Transverse colon (tissue), 4 donors: ENCODE data around the gene ZNF189. TPM values are rescaled to one million over a fixed set of nuclear protein-coding genes. Genes with fewer than 3 reads are reported as not detected.

ENCODE experiments used
- DNase-seq: peaks from one replicate; pipeline ENCODE4 v3.0.0-alpha.2; 2019
- H3K27ac ChIP-seq, 4 donors: fragments of 200-600 bp; sonication (generic); 2 replicates each; pipeline ENCODE4 v1.5.1; 2016 to 2018; ENCODE audit warnings: inconsistent platforms in 4 of 4
- H3K27me3 ChIP-seq: fragments of 200-600 bp; sonication (generic); 2 replicates; pipeline ENCODE4 v1.5.1; 2017; ENCODE audit warnings: inconsistent platforms
- H3K36me3 ChIP-seq, 4 donors: fragments of 200-600 bp; sonication (generic); 2 replicates each; pipeline ENCODE4 v1.5.1; 2017 to 2019; ENCODE audit warnings: inconsistent platforms in 4 of 4
- H3K4me1 ChIP-seq, 4 donors: fragments of 200-600 bp; sonication (generic); 2 replicates each; pipeline ENCODE4 v1.5.1; 2017 to 2020; ENCODE audit warnings: inconsistent platforms in 4 of 4
- H3K4me3 ChIP-seq, 4 donors: fragments of 200-600 bp; sonication (generic); 1 replicate in 1 of 4; 2 replicates in 3 of 4; pipeline versions ENCODE4 v1.5.1 to v1.6.1; 2017 to 2019; ENCODE audit warnings: inconsistent platforms in 4 of 4
- H3K9me3 ChIP-seq, 2 donors: fragments of 200-600 bp; sonication (generic); 2 replicates each; pipeline ENCODE4 v1.5.1; 2017 to 2019; ENCODE audit warnings: inconsistent platforms in 2 of 2
- CTCF ChIP-seq, 5 experiments: fragments of 200-600 bp in 3 of 5; fragments of 450-650 bp in 2 of 5; sonication (generic) in 3 of 5; IDR thresholded peaks; 1 replicate in 2 of 5; 2 replicates in 3 of 5; pipeline ENCODE4 v1.5.1; 2016 to 2017; ENCODE audit warnings: antibody characterized with exemption in 5 of 5, inconsistent platforms in 3 of 5, mild to moderate bottlenecking in 2 of 5, moderate library complexity in 1 of 5
- EP300 ChIP-seq: sonication (generic); formaldehyde crosslinking; IDR thresholded peaks from one replicate; pipeline ENCODE4 v1.6.1; 2017; ENCODE audit warnings: antibody characterized with exemption, low read depth
- POLR2A ChIP-seq: fragments of 450-650 bp; IDR thresholded peaks from one replicate; pipeline ENCODE4 v1.6.1; 2016; ENCODE audit warnings: antibody characterized with exemption, mild to moderate bottlenecking, moderate library complexity
- POLR2AphosphoS5 ChIP-seq, 3 donors: sonication (generic); formaldehyde crosslinking; IDR thresholded peaks; one replicate each; pipeline ENCODE4 v1.6.1; 2016; ENCODE audit warnings: antibody characterized with exemption in 3 of 3
- WGBS, 2 donors: methylation state at CpG; one replicate each; pipeline ENCODE4 v1.1.5; 2018; ENCODE audit warnings: low coverage in 1 of 2; 5-methylcytosine and 5-hydroxymethylcytosine counted together
- in situ Hi-C, 4 donors: fragments of 200-750 bp; cut with MboI; loops; one replicate each; pipeline versions ENCODE4 v1.15.0 to v1.15.1; 2017; ENCODE audit warnings: low sequenced_read_pairs in 3 of 4, low pct_ligation_motif_present in 1 of 4, low pct_unique_long_range_greater_than_20kb in 1 of 4
- intact Hi-C: fragments of 100-400 bp; cut with DNase I; formaldehyde crosslinking; loops from one replicate; pipeline ENCODE4 v1.15.1; 2023; ENCODE audit warnings: low total_unique reads
- total RNA-seq, 4 donors: library from RNA; depleted of rRNA; stranded (reverse); fragments of >200 nt; gene quantifications; one replicate each; pipeline ENCODE4 v1.1.0, GENCODE V29; 2016

ZNF189 gene
- total RNA-seq, 4 donors from 2014 or later: 5.6 to 21.3 (median 13.4) TPM

GRCh38 chr9:101360647-101361046 is 38.0 kb upstream of the ZNF189 start:
- TF ChIP-seq POLR2A (no peak), CTCF (IDR thresholded peaks at IDR 0.05) (no peak), EP300 (no peak), POLR2AphosphoS5 (IDR thresholded peaks at IDR 0.05) (no peak)
- no peaks in the 10 kb centered on the region for H3K9me3 ChIP-seq
- H3K36me3 ChIP-seq: no peaks in the 10 kb centered on the region
- no peak overlapping the region for H3K4me3 ChIP-seq
- no peak for DNase-seq
- intact Hi-C loops: no loop called here
- H3K27me3 ChIP-seq: no peaks in the 10 kb centered on the region
- in situ Hi-C loops: no loop called here
- H3K27ac ChIP-seq: no peak overlapping the region
- peaks cover 0 to 1% (median 0%) of the 10 kb centered on the region in 4 donors for H3K4me1 ChIP-seq

- in situ Hi-C loops (no loop called here), intact Hi-C loops (no loop called here)
- 60 to 96% methylated on average over 2 to 5 of the region's 5 CpGs for WGBS, 2 donors
- H3K4me1 ChIP-seq: no peaks in the 10 kb centered on the region
- no peak for DNase-seq
- no peaks in the 10 kb centered on the region for H3K27me3 ChIP-seq
- no peak overlapping the region for H3K27ac ChIP-seq
- H3K9me3 ChIP-seq: no peaks in the 10 kb centered on the region
- no peak overlapping the region for H3K4me3 ChIP-seq
- TF ChIP-seq POLR2A (no peak), POLR2AphosphoS5 (IDR thresholded peaks at IDR 0.05) (no peak), CTCF (IDR thresholded peaks at IDR 0.05) (no peak), EP300 (no peak)
- H3K36me3 ChIP-seq: no peaks in the 10 kb centered on the region
These were observed 36.2 kb upstream of the ZNF189 start for GRCh38 chr9:101362450-101362849.

GRCh38 chr9:101365181-101365580 is 33.5 kb upstream of the ZNF189 start:
- H3K4me1 ChIP-seq: no peaks in the 10 kb centered on the region

GRCh38 chr9:101366038-101366756 is 32.5 kb upstream of the ZNF189 start:
- no peak overlapping the region for H3K27ac ChIP-seq
- 42 to 46% methylated on average over 5 of the region's 5 CpGs for WGBS, 2 donors
- H3K4me1 ChIP-seq: no peaks in the 10 kb centered on the region
- no peak for TF ChIP-seq EP300
- no peak for TF ChIP-seq POLR2AphosphoS5 (IDR thresholded peaks at IDR 0.05)
- TF ChIP-seq CTCF (IDR thresholded peaks at IDR 0.05): no peak
- no peak for TF ChIP-seq POLR2A
- intact Hi-C loops (no loop called here), in situ Hi-C loops (no loop called here)
- H3K27me3 ChIP-seq: no peaks in the 10 kb centered on the region
- no peaks in the 10 kb centered on the region for H3K36me3 ChIP-seq
- no peak for DNase-seq
- no peaks in the 10 kb centered on the region for H3K9me3 ChIP-seq
- H3K4me3 ChIP-seq: no peak overlapping the region

More at GRCh38 chr9:101365181-101365580, 33.5 kb upstream of the ZNF189 start:
- TF ChIP-seq CTCF (IDR thresholded peaks at IDR 0.05) (no peak), EP300 (no peak), POLR2AphosphoS5 (IDR thresholded peaks at IDR 0.05) (no peak), POLR2A (no peak)
- intact Hi-C loops (no loop called here), in situ Hi-C loops (no loop called here)
- H3K27me3 ChIP-seq: no peaks in the 10 kb centered on the region
- H3K27ac ChIP-seq: no peak overlapping the region
- H3K36me3 ChIP-seq: no peaks in the 10 kb centered on the region
- no peaks in the 10 kb centered on the region for H3K9me3 ChIP-seq
- no peak for DNase-seq
- no peak overlapping the region for H3K4me3 ChIP-seq
